ENCODE data around the gene SLC6A1. TPM values are rescaled to one million over a fixed set of nuclear protein-coding genes. Genes with fewer than 3 reads are reported as not detected.

The SLC6A1 gene
- total RNA-seq, 1 experiment from 2014 or later, result not detected

DNA sequence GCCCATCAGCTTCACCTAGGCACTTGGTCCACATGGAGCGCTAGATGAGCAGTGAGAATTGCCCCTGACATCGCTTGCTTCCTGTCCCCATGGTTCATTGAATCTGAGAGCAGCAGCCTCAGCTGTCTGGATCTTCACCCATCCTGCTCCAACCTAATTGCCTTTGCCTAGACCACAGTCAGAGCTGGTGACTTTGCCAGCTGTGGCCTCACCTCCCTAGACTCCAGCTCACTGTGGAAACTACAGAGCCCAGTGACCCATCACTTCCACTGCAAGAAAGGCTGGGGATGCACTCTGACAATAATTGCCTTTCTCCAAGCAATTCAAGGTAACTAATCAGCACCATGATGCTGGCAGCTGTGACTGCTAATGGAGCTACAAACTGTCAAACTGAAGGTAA is 30.6 kb upstream of the SLC6A1 start:
- H4K5ac ChIP-seq (ENCODE audit: insufficient read length, low read depth, low read length), result no peak overlapping the region
- no peaks in the 10 kb centered on the region for H4K20me1 ChIP-seq (ENCODE audit: control insufficient read depth, insufficient read depth, insufficient read length)
- H2AK5ac ChIP-seq (ENCODE audit: insufficient read length, low read length), result no peak overlapping the region
- no peak overlapping the region for H2BK120ac ChIP-seq (ENCODE audit: low read depth, low read length, poor library complexity, severe bottlenecking)
- no peak overlapping the region for H3K4ac ChIP-seq (ENCODE audit: low read depth, low read length)
- no peaks in the 10 kb centered on the region for H3K79me2 ChIP-seq (ENCODE audit: insufficient read depth, low read length)
- no peak overlapping the region for H2BK5ac ChIP-seq (ENCODE audit: insufficient read length, low read length)
- no peak overlapping the region for H3K4me2 ChIP-seq (ENCODE audit: insufficient read depth, insufficient read length, low read length)
- H3K79me1 ChIP-seq (ENCODE audit: insufficient read depth, low read depth, low read length, poor library complexity, severe bottlenecking), result no peaks in the 10 kb centered on the region
- no peak overlapping the region for H3K56ac ChIP-seq (ENCODE audit: insufficient read length, low read depth, low read length)
- Mint-ChIP-seq H3K9me3 (no peaks in the 10 kb centered on the region), H3K27me3 (ENCODE audit: low read depth) (peaks cover 37% of the 10 kb centered on the region), H3K4me1 (no peaks in the 10 kb centered on the region), H3K27ac (no peak overlapping the region), H3K4me3 (no peak overlapping the region), H3K36me3 (ENCODE audit: insufficient read depth in 1 of 3, low read depth in 3 of 3) (no peaks in the 10 kb centered on the region; a peak in 1 of 7 replicates)
- H3K14ac ChIP-seq (ENCODE audit: insufficient read depth, low read length), result no peak overlapping the region
- no peaks in the 10 kb centered on the region for H3K23me2 ChIP-seq (ENCODE audit: insufficient read length, low read depth, low read length, poor library complexity, severe bottlenecking)
- H2BK20ac ChIP-seq (ENCODE audit: low read depth, low read length, poor library complexity, severe bottlenecking), result no peak overlapping the region
- no peak overlapping the region for H4K91ac ChIP-seq (ENCODE audit: insufficient read length, low read depth, low read length)
- H3K27ac ChIP-seq (ENCODE audit: insufficient read length, low read depth, low read length), result no peak overlapping the region
- WGBS (ENCODE audit: extremely low coverage, insufficient read length, low lambda C conversion rate), result no CpG with 5 or more reads among the region's 2 CpGs
- H3K9me3 ChIP-seq (ENCODE audit: control insufficient read depth, low read depth, low read length), result no peaks in the 10 kb centered on the region
- no peak overlapping the region for H4K8ac ChIP-seq (replicated peaks; ENCODE audit: insufficient read length, low read depth, low read length)
- H2BK12ac ChIP-seq (ENCODE audit: insufficient read length, low read depth, low read length), result no peak overlapping the region
- no peak for DNase-seq
- TF ChIP-seq, protein P1, sequence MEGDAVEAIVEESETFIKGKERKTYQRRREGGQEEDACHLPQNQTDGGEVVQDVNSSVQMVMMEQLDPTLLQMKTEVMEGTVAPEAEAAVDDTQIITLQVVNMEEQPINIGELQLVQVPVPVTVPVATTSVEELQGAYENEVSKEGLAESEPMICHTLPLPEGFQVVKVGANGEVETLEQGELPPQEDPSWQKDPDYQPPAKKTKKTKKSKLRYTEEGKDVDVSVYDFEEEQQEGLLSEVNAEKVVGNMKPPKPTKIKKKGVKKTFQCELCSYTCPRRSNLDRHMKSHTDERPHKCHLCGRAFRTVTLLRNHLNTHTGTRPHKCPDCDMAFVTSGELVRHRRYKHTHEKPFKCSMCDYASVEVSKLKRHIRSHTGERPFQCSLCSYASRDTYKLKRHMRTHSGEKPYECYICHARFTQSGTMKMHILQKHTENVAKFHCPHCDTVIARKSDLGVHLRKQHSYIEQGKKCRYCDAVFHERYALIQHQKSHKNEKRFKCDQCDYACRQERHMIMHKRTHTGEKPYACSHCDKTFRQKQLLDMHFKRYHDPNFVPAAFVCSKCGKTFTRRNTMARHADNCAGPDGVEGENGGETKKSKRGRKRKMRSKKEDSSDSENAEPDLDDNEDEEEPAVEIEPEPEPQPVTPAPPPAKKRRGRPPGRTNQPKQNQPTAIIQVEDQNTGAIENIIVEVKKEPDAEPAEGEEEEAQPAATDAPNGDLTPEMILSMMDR (conservative IDR thresholded peaks at IDR 0.05), result no peak
- no peak overlapping the region for H3K9ac ChIP-seq (ENCODE audit: extremely low read depth, insufficient read length, low read length)
- no peak overlapping the region for H2BK15ac ChIP-seq (ENCODE audit: low read depth, low read length)
- H3T11ph ChIP-seq (ENCODE audit: low read length), result no peak overlapping the region
- H3K27me3 ChIP-seq (ENCODE audit: insufficient read depth, low read length), result no peaks in the 10 kb centered on the region
- H3K4me1 ChIP-seq (ENCODE audit: insufficient read depth, low read length), result no peaks in the 10 kb centered on the region
- H3K23ac ChIP-seq (ENCODE audit: insufficient read length, low read depth, low read length), result no peak overlapping the region
- no peak overlapping the region for H2AFZ ChIP-seq (ENCODE audit: low read length)
- H3K18ac ChIP-seq (ENCODE audit: insufficient read length, low read depth, low read length), result no peak overlapping the region
